ENCODE results near the gene CTH. TPM values are rescaled to one million over a fixed set of nuclear protein-coding genes. Genes with fewer than 3 reads are reported as not detected.

Gene CTH
- total RNA-seq, 3 donors from 2014 or later (not counting 1 experiment from before 2014, with no cell fraction given), result 3.0 to 7.6 (median 3.6) TPM

- Histone ChIP-seq H3K36me3 (ENCODE audit: control insufficient read depth, insufficient read depth, low read length) (no peaks in the 10 kb centered on the region), H3K4me3 (ENCODE audit: low read length) (no peak overlapping the region), H3K9me3 (ENCODE audit: control insufficient read depth, insufficient read depth, low read length) (no peaks in the 10 kb centered on the region), H3K27ac (ENCODE audit: low read length) (no peak overlapping the region), H3K4me1 (ENCODE audit: control insufficient read depth, insufficient read depth, low read length) (no peaks in the 10 kb centered on the region), H3K27me3 (ENCODE audit: control insufficient read depth, insufficient read depth, low read length) (no peaks in the 10 kb centered on the region)
- intact Hi-C loops (cut with micrococcal nuclease), result no loop called here
- no peak for ATAC-seq
- H3K4me3 Mint-ChIP-seq, result no peak overlapping the region
- peaks cover 3% of the 10 kb centered on the region for H3K36me3 Mint-ChIP-seq
- WGBS (ENCODE audit: insufficient coverage), result 81% methylated on average over 3 of the region's 3 CpGs
- H3K4me1 Mint-ChIP-seq, result no peaks in the 10 kb centered on the region
- no peak overlapping the region for H3K27ac Mint-ChIP-seq
- DNase-seq, result no peak
- H3K27me3 Mint-ChIP-seq (ENCODE audit: low read depth in 2 of 2), result peaks cover 0 to 3% of the 10 kb centered on the region in 2 donors
- no peak for TF ChIP-seq CTCF (IDR thresholded peaks at IDR 0.05)
- no peaks in the 10 kb centered on the region for H3K9me3 Mint-ChIP-seq
Measured at GRCh38 chr1:70427976-70428375, 16.9 kb downstream of the CTH start.

GRCh38 chr1:70429219-70429618 is 18.2 kb downstream of the CTH start:
- DNase-seq (no peak), ATAC-seq (no peak)
- Histone ChIP-seq H3K27me3 (ENCODE audit: control insufficient read depth, insufficient read depth, low read length) (no peaks in the 10 kb centered on the region), H3K4me1 (ENCODE audit: control insufficient read depth, insufficient read depth, low read length) (no peaks in the 10 kb centered on the region), H3K36me3 (ENCODE audit: control insufficient read depth, insufficient read depth, low read length) (no peaks in the 10 kb centered on the region), H3K27ac (ENCODE audit: low read length) (no peak overlapping the region), H3K9me3 (ENCODE audit: control insufficient read depth, insufficient read depth, low read length) (no peaks in the 10 kb centered on the region), H3K4me3 (ENCODE audit: low read length) (no peak overlapping the region)
- Mint-ChIP-seq H3K27me3 (ENCODE audit: low read depth in 2 of 2) (peaks cover 0 to 3% of the 10 kb centered on the region in 2 donors), H3K36me3 (peaks cover 5% of the 10 kb centered on the region), H3K9me3 (no peaks in the 10 kb centered on the region), H3K4me1 (no peaks in the 10 kb centered on the region), H3K27ac (no peak overlapping the region), H3K4me3 (no peak overlapping the region)
- intact Hi-C loops (cut with micrococcal nuclease), result no loop called here
- no CpG with 5 or more reads among the region's 2 CpGs for WGBS (ENCODE audit: insufficient coverage)
- no peak for TF ChIP-seq CTCF (IDR thresholded peaks at IDR 0.05)

GRCh38 chr1:70429757-70430156 is 18.7 kb downstream of the CTH start:
- no peak for ATAC-seq
- TF ChIP-seq CTCF (IDR thresholded peaks at IDR 0.05), result no peak
- 83% methylated on average over 1 of the region's 1 CpG for WGBS (ENCODE audit: insufficient coverage)

GRCh38 chr1:70431317-70431716 is 20.2 kb downstream of the CTH start:
- H3K27ac ChIP-seq (ENCODE audit: low read length), result no peak overlapping the region
- H3K27me3 ChIP-seq (ENCODE audit: control insufficient read depth, insufficient read depth, low read length), result no peaks in the 10 kb centered on the region
- no peaks in the 10 kb centered on the region for H3K9me3 Mint-ChIP-seq
- no peaks in the 10 kb centered on the region for H3K4me1 Mint-ChIP-seq
- DNase-seq, result no peak
- H3K4me1 ChIP-seq (ENCODE audit: control insufficient read depth, insufficient read depth, low read length), result no peaks in the 10 kb centered on the region
- intact Hi-C loops (cut with micrococcal nuclease), result no loop called here
- 71% methylated on average over 1 of the region's 2 CpGs for WGBS (ENCODE audit: insufficient coverage)
- no peak overlapping the region for H3K4me3 ChIP-seq (ENCODE audit: low read length)
- no peaks in the 10 kb centered on the region for H3K36me3 ChIP-seq (ENCODE audit: control insufficient read depth, insufficient read depth, low read length)
- no peaks in the 10 kb centered on the region for H3K27me3 Mint-ChIP-seq (ENCODE audit: low read depth in 2 of 2)
- TF ChIP-seq CTCF (IDR thresholded peaks at IDR 0.05), result no peak
- no peak for ATAC-seq
- H3K9me3 ChIP-seq (ENCODE audit: control insufficient read depth, insufficient read depth, low read length), result no peaks in the 10 kb centered on the region
- H3K4me3 Mint-ChIP-seq, result no peak overlapping the region
- H3K36me3 Mint-ChIP-seq, result peaks cover 5% of the 10 kb centered on the region
- no peak overlapping the region for H3K27ac Mint-ChIP-seq

More at GRCh38 chr1:70429757-70430156, 18.7 kb downstream of the CTH start:
- Mint-ChIP-seq H3K9me3 (no peaks in the 10 kb centered on the region), H3K4me1 (no peaks in the 10 kb centered on the region), H3K36me3 (peaks cover 5% of the 10 kb centered on the region), H3K4me3 (no peak overlapping the region), H3K27me3 (ENCODE audit: low read depth in 2 of 2) (peaks cover 0 to 3% of the 10 kb centered on the region in 2 donors), H3K27ac (no peak overlapping the region)
- DNase-seq, result no peak
- H3K27ac ChIP-seq (ENCODE audit: low read length), result no peak overlapping the region
- intact Hi-C loops (cut with micrococcal nuclease), result no loop called here
- no peaks in the 10 kb centered on the region for H3K27me3 ChIP-seq (ENCODE audit: control insufficient read depth, insufficient read depth, low read length)
- no peak overlapping the region for H3K4me3 ChIP-seq (ENCODE audit: low read length)
- no peaks in the 10 kb centered on the region for H3K36me3 ChIP-seq (ENCODE audit: control insufficient read depth, insufficient read depth, low read length)
- H3K4me1 ChIP-seq (ENCODE audit: control insufficient read depth, insufficient read depth, low read length), result no peaks in the 10 kb centered on the region
- no peaks in the 10 kb centered on the region for H3K9me3 ChIP-seq (ENCODE audit: control insufficient read depth, insufficient read depth, low read length)
